Kidney epithelial cell (primary cell): ENCODE measurements around the gene TMEM132E. TPM values are rescaled to one million over a fixed set of nuclear protein-coding genes. Genes with fewer than 3 reads are reported as not detected.

Experiments
- DNase-seq: peaks from one replicate; pipeline ENCODE4 v3.0.0-alpha.2; 2010; ENCODE audit warnings: low read depth
- H3K27me3 ChIP-seq: 2 replicates; pipeline ENCODE4 v1.6.0; 2011; ENCODE audit warnings: low read length; ENCODE audit not compliant: control insufficient read depth, insufficient read depth
- H3K36me3 ChIP-seq: 2 replicates; pipeline ENCODE4 v1.5.1; 2011; ENCODE audit warnings: low read length; ENCODE audit not compliant: control insufficient read depth, insufficient read depth
- H3K4me3 ChIP-seq: 2 replicates; pipeline ENCODE4 v1.5.1; 2011; ENCODE audit warnings: low read depth, mild to moderate bottlenecking, control low read depth, low read length
- total RNA-seq: library from RNA; depleted of rRNA; stranded (reverse); fragments of >200 nt; gene quantifications from 2 replicates; pipeline ENCODE4 v1.2.3, GENCODE V29; 2015
- TF ChIP-seq, protein P1 (sequence below): IDR thresholded peaks from 2 replicates; pipeline ENCODE4 v1.5.1; 2011; ENCODE audit warnings: mild to moderate bottlenecking, moderate library complexity, low read length, control low read depth, inconsistent platforms; ENCODE audit not compliant: insufficient read depth, poor library complexity, severe bottlenecking

Gene TMEM132E
- total RNA-seq, 1 donor from 2014 or later = 0.13 TPM

- no peaks in the 10 kb centered on the region for H3K36me3 ChIP-seq
- no peaks in the 10 kb centered on the region for H3K27me3 ChIP-seq
- no peak overlapping the region for H3K4me3 ChIP-seq
- DNase-seq = no peak
- TF ChIP-seq, protein P1, sequence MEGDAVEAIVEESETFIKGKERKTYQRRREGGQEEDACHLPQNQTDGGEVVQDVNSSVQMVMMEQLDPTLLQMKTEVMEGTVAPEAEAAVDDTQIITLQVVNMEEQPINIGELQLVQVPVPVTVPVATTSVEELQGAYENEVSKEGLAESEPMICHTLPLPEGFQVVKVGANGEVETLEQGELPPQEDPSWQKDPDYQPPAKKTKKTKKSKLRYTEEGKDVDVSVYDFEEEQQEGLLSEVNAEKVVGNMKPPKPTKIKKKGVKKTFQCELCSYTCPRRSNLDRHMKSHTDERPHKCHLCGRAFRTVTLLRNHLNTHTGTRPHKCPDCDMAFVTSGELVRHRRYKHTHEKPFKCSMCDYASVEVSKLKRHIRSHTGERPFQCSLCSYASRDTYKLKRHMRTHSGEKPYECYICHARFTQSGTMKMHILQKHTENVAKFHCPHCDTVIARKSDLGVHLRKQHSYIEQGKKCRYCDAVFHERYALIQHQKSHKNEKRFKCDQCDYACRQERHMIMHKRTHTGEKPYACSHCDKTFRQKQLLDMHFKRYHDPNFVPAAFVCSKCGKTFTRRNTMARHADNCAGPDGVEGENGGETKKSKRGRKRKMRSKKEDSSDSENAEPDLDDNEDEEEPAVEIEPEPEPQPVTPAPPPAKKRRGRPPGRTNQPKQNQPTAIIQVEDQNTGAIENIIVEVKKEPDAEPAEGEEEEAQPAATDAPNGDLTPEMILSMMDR = no peak
These were observed 13.2 kb upstream of the TMEM132E start for GRCh38 chr17:34566201-34566600.

DNA sequence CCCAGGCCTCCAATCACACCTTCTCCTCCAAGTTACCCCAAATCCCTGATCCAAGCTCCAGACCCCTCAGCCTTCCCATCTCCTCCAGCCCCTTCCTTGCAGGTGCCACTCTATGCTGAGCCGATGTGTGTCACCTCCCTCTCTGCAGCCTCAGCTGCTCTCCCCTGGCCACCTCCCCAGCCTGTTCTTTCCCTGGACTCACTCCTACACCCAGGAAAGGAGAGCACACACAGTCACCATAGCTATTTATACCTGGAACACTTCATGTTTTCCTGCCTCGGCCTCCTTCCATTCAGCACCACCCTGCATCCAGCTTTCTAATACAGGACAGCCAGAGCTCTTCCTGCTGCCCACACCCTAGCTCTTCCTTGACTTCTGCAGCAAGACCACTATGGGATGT lies 12.5 kb upstream of the TMEM132E start:
- TF ChIP-seq, protein P1 = no peak

DNA sequence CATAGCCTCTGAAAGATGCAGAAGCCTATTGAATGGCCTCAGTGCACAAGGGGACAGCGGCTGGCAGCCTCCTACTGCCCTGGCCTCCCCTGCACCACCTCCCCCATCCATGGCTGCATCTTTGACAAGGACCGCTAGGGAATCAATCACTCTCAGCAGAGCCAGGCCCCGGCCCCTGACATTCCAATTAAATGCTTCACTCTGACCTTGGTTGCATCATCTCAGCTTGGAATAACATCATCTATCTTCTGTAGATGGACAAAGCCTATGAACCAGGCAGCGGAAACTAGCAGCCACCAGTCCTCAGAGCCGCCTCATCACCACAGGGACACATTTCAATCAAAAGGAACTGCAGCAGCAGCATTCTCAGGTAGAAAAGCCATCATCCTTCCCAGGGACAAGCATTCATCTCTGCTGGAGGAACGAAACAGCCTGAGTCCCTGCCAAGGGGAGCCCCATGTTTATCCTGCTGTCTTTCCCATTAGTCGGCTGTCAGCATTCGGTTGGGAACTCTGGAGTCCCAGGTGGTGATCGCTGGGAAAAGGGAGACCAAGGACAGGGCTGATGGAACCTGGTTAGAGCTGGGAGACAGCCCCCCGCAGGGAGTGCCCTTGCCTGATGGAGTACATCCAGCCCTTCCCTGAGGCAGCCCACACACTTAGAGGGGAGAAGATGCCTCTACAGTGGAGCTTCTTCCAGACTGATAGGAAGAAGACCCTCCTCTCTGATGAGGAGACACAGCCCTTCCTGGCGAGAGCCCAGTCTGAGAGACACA lies 11.5 kb upstream of the TMEM132E start:
- Histone ChIP-seq H3K4me3 (no peak overlapping the region), H3K36me3 (no peaks in the 10 kb centered on the region), H3K27me3 (no peaks in the 10 kb centered on the region)
- TF ChIP-seq, protein P1 = no peak
- DNase-seq = no peak

More for the DNA sequence above, 12.5 kb upstream of the TMEM132E start:
- Histone ChIP-seq H3K4me3 (no peak overlapping the region), H3K27me3 (no peaks in the 10 kb centered on the region), H3K36me3 (no peaks in the 10 kb centered on the region)
- DNase-seq = no peak

DNA sequence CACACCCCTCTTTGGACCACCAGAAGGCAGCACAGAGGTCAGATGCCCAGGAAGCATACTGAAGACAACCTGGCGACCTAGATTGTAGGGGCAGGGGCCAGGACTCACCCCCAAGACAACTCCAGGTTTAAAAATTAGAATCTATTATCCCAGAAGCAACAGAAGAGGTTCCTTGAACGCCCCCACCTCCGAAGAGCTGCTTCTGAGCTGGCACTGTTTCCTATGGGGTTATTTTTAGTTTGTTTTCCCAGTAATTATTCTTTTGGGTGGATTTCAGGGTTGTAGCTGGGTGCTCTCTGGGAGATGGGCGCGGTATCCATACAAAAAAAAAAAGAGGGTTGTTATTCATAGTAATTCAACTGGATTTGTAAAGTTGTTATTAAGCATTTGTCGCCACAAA lies 10.4 kb upstream of the TMEM132E start:
- Histone ChIP-seq H3K27me3 (no peaks in the 10 kb centered on the region), H3K4me3 (no peak overlapping the region), H3K36me3 (no peaks in the 10 kb centered on the region)
- TF ChIP-seq, protein P1 = no peak
- no peak for DNase-seq

- Histone ChIP-seq H3K27me3 (no peaks in the 10 kb centered on the region), H3K4me3 (no peak overlapping the region), H3K36me3 (no peaks in the 10 kb centered on the region)
- DNase-seq = no peak
- TF ChIP-seq, protein P1 = no peak
These were observed 9.8 kb upstream of the TMEM132E start for GRCh38 chr17:34569591-34569990.

DNA sequence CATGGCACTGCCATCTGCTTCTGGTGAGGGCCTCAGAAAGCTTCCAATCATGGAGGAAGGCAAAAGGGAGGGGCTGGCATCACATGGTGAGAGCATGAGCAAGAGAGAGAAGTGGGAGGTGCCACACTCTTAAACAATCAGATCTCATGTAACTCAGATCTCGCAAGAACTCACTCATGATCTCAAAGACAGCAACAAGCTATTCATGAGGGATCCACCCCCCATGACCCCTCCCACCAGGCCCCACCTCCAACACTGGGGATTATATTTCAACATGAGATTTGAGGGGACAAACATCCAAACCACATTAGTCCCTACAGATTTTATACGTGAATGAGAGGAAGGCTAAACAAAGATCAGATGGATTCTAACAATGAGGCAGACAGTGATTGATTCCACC lies 8.9 kb upstream of the TMEM132E start:
- Histone ChIP-seq H3K36me3 (no peaks in the 10 kb centered on the region), H3K4me3 (no peak overlapping the region), H3K27me3 (no peaks in the 10 kb centered on the region)
- no peak for DNase-seq
- TF ChIP-seq, protein P1 = no peak
